HL-60/S4 (cell line): Measurements from ENCODE around the gene SLC7A8.

ENCODE experiments used
- in situ Hi-C: fragments of 300-500 bp; cut with MboI; formaldehyde crosslinking; loops from 2 replicates; pipeline ENCODE4 v1.14.3; 2022; ENCODE audit warnings: low sequenced_read_pairs

SLC7A8 gene

GRCh38 chr14:23099212-23099861, 84.1 kb downstream of the SLC7A8 start:
- in situ Hi-C loops = no loop called here

GRCh38 chr14:23097786-23098185, 85.7 kb downstream of the SLC7A8 start:
- in situ Hi-C loops = no loop called here

GRCh38 chr14:23095196-23096108, 88.0 kb downstream of the SLC7A8 start, which contains the start of gene C14orf119:
C14orf119 (plus strand) TSS chr14:23095505; CDS start chr14:23097659, 2,154 bp downstream.
- in situ Hi-C loops = no loop called here

GRCh38 chr14:23094666-23095195, 88.7 kb downstream of the SLC7A8 start, which contains the start of gene ACIN1:
ACIN1 (minus strand) TSS chr14:23095136; CDS start chr14:23095112, 24 bp downstream.
- in situ Hi-C loops = no loop called here

GRCh38 chr14:23093991-23094665, 89.3 kb downstream of the SLC7A8 start:
- in situ Hi-C loops = no loop called here

GRCh38 chr14:23093526-23093925, 89.9 kb downstream of the SLC7A8 start:
- in situ Hi-C loops = no loop called here

- in situ Hi-C loops = no loop called here
Observed at GRCh38 chr14:23093104-23093503, 90.4 kb downstream of the SLC7A8 start.

- in situ Hi-C loops = no loop called here
Observed at GRCh38 chr14:23091294-23092225, 91.9 kb downstream of the SLC7A8 start.

GRCh38 chr14:23090254-23090636, 93.2 kb downstream of the SLC7A8 start:
- in situ Hi-C loops = no loop called here

GRCh38 chr14:23089498-23090253, 93.8 kb downstream of the SLC7A8 start:
- in situ Hi-C loops = no loop called here

- in situ Hi-C loops = no loop called here
Observed at GRCh38 chr14:23086565-23086964, 96.9 kb downstream of the SLC7A8 start.

GRCh38 chr14:23085458-23085857, 98.0 kb downstream of the SLC7A8 start:
- in situ Hi-C loops = no loop called here

- in situ Hi-C loops = no loop called here
Observed at GRCh38 chr14:23080474-23080873, 103.0 kb downstream of the SLC7A8 start.

- in situ Hi-C loops = no loop called here
Observed at GRCh38 chr14:23079716-23080115, 103.7 kb downstream of the SLC7A8 start.

GRCh38 chr14:23078692-23079116, 104.8 kb downstream of the SLC7A8 start:
- in situ Hi-C loops = no loop called here

GRCh38 chr14:23077962-23078361, 105.5 kb downstream of the SLC7A8 start:
- in situ Hi-C loops = no loop called here

GRCh38 chr14:23076785-23077408, 106.6 kb downstream of the SLC7A8 start:
- in situ Hi-C loops = no loop called here
